HG03521 (cell line): ENCODE results near the gene DEAF1.

Experiments used
- ATAC-seq: cut with Tn5 transposase; IDR thresholded peaks from one replicate; pipeline ENCODE4 v1.9.1; 2021; ENCODE audit warnings: mild to moderate bottlenecking, moderate library complexity; ENCODE audit not compliant: unreplicated experiment

DEAF1 gene

DNA sequence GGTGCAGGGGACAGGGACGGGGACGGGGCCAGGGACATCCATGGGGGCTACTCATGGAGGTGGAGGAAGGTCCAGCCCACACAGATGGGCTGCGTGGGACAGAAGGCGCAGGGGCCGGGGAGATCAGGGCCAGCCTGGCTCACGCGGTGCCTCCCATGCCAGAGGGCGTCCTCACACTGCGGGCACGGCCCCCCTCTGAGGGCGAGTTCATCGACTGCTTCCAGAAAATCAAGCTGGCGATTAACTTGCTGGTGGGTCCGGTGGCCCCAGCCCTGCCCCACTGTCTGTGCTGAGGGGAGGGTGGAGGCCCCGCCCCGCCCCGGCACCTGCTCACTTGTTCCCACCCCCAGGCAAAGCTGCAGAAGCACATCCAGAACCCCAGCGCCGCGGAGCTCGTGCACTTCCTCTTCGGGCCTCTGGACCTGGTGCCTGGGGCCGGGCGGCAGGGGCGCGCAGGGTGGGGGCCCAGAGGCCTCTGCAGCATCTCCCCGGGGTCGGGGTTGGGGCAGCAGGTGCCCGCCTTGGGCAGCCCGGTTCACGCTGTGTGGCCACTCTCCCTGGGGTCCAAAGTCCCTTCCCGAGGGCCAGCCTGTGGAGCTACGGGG is 26.8 kb upstream of the DEAF1 start:
- no peak for ATAC-seq

DNA sequence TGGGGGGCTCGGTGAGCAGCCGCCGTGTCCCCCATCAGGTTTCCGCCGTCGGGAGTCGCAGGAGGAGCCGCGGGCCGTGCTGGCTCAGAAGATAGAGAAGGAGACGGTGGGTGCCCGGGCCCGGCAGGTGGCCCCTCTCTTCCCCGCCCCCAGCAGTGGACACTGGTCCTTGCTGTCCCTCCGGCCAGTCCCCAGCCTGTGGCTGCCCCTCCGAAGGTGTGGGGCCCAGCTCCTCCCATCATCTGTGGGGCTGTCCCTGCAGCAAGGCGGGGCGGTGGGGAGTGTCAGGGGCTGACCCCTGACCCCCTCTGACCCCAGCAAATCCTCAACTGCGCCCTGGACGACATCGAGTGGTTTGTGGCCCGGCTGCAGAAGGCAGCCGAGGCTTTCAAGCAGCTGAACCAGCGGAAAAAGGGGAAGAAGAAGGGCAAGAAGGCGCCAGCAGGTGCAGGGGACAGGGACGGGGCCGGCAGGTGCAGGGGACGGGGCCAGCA is 26.3 kb upstream of the DEAF1 start:
- ATAC-seq, result no peak

DNA sequence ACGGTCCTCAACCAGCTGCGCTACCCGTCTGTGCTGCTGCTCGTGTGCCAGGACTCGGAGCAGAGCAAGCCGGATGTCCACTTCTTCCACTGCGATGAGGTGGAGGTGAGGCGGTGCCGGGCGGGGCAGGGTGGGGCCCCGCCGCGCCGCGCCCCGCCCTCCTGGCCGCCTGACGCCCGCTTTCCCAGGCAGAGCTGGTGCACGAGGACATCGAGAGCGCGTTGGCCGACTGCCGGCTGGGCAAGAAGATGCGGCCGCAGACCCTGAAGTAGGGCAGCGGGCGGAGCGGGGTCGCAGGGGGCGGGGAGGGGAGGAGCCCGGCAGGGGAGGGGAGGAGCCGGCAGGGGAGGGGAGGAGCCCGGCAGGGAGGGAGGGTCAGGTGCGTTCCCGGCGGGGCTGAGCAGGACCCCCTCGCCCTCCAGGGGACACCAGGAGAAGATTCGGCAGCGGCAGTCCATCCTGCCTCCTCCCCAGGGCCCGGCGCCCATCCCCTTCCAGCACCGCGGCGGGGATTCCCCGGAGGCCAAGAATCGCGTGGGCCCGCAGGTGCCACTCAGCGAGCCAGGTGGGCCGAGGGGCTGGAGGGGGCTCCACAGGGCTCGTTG is 25.7 kb upstream of the DEAF1 start:
- no peak for ATAC-seq

DNA sequence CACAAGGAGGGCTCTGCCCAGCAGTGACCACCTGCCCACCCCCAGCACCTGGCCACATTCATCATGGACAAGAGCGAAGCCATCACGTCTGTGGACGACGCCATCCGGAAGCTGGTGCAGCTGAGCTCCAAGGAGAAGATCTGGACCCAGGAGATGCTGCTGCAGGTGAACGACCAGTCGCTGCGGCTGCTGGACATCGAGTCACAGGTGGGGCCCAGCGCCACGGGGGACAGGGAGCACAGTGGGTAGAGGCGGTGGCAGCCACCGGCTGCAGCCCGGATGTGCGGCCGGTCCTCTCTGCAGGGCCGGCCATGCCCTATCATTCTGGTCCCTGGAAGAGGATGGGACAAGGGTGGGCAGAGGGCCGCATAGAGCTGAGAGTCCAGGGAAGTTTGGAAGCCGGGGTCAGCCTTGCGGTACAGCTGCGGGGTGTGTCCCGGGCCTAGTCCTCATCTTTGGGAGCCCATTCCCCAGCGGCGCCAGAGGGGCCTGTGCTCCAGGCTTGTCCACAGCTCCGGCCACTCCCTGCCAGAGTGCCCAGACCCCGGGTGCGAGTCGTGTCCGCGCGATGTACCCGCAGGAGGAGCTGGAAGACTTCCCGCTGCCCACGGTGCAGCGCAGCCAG is 25.1 kb upstream of the DEAF1 start:
- no peak for ATAC-seq

DNA sequence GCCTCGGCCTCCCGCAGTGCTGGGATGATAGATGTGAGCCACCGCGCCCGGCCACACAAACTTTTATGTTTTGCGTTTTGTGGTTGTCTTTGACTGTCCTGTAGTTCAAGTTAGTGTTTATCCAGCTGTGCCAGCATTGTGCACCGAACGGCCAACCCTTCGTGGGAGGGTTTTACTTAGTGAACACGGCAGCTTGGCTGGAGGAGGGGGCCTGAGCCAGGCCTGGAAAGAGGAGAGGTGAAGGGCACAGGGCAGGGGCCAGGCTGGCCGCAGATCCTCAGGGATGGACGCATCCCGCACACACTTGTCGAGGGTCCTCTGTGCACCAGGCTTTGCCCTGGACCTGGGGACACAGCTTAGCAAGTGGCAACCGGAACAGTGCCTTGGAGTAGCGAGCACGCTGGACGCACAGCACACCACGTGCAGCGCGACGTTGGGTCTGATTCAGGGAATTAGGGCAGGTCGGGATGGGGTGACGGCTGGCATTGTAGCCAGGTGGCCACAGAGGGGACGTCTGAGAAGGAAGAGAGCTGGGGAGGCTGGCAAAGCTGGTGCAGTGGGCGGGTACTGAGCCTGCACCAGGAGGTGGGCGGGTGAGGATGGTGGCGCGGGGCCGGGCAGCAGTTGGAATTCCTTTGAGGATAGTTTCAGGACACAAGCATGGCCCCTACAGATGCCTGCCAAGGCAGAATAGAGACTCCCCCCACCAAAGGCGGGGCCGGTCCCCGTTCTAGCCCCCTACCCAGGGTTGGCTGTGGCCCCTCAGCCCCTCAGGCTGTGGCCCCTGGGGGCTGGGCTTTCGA is 24.4 kb upstream of the DEAF1 start:
- ATAC-seq, result no peak

DNA sequence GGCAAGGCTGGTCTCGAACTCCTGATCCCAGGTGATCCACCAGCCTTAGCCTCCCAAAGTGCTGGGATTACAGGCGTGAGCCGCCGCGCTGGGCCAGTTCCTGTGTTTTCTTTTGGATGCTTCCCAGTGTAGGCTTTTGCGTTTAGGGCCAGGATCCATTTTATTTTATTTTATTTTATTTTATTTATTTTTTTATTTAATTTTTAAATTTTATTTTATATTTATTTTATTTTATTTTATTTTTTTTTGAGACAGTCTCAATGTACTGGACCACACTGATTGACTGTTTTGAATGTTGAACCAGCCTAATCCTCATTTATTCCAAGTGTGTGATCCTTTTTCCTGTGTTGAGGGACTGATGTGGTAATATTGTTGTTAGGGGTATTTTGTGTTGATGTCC is 19.4 kb upstream of the DEAF1 start:
- ATAC-seq, result no peak

DNA sequence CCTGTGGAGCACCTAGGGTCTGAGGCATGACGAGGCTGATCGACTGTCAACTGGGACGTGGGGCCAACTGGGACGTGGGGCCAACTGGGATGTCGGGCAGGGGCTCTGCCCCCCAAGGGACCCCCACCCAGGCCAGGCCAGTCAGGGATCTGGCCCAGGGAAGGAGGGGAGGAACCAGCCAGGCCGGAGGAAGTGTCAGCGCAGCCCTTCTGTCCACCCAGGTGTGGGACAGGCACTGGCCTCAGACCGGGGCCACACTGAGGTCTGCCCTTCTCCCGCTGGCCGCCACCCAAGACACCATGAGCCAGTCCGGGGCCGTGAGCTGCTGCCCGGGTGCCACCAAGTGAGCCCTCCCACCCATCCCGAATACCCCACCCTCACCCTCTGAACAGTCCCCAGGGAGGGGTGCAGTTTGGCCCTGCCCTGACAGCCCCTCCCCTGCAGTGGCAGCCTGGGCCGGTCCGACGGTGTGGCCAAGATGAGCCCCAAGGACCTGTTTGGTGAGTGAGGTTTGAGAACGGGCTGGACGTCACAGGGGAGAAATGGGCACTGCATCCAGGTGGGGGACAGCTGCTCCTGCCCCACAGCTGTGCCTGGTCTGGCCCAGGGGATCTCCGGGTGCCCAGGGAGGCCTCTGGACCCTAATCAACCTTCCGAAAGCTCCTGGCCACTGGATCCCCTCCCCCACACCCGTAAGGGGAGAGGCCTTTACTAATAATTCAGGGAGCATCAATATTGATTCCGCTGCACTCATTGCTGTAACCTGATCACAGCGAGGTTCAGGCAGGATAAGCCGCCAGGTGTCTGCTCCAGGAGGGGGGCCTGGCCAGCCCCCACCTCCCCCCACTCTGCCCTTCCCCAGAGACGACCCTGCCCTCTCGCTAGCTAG is 14.3 kb upstream of the DEAF1 start:
- no peak for ATAC-seq

DNA sequence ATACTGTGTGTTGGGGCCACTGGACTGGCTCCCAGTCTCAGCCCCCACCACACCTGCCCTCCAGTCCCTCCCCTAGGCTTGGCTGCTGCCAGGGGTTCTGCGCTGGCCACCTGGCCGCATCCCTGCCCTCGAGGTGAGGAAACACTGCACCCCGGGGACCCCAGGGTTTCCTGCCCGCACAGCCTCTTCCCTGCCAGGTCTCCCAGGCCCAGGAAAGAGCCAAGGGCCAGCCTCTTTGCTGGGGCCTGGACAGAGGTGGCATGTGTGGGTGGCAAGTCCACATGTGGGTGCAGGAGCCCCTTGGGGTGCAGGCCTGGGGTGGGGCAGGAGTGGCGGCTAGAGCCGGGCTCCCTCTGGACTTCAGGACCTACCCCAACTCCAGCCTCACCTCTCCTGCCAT is 13.5 kb upstream of the DEAF1 start:
- ATAC-seq, result no peak

DNA sequence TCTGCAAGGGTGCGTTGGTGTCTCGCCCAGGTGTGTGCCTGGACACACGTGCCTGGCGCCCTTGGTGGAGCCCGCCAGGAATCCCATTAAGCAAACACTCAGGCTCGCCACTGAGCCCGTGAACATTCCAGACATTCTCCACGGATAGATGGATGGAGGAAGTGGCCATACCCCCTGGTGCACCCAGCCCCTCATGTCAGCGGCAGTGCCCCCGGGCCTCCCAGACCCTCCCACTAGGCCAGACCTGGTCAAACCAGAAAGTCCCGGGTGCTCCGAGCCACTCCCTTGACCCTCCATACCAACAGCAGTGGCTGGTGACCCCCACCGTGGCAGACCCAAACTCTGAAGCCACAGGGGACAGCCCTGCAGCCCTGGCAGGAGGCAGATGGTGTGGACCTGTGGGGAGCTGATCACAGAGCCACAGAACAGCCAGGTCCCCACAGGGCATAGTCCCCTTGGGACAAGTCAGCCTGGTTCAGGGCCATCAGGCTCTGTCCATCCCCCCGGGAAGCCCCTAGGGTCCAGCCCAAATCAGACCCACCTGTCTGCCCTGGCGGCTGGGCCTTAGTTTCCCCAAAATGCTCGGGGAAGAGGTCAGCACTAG is 12.9 kb upstream of the DEAF1 start:
- no peak for ATAC-seq

DNA sequence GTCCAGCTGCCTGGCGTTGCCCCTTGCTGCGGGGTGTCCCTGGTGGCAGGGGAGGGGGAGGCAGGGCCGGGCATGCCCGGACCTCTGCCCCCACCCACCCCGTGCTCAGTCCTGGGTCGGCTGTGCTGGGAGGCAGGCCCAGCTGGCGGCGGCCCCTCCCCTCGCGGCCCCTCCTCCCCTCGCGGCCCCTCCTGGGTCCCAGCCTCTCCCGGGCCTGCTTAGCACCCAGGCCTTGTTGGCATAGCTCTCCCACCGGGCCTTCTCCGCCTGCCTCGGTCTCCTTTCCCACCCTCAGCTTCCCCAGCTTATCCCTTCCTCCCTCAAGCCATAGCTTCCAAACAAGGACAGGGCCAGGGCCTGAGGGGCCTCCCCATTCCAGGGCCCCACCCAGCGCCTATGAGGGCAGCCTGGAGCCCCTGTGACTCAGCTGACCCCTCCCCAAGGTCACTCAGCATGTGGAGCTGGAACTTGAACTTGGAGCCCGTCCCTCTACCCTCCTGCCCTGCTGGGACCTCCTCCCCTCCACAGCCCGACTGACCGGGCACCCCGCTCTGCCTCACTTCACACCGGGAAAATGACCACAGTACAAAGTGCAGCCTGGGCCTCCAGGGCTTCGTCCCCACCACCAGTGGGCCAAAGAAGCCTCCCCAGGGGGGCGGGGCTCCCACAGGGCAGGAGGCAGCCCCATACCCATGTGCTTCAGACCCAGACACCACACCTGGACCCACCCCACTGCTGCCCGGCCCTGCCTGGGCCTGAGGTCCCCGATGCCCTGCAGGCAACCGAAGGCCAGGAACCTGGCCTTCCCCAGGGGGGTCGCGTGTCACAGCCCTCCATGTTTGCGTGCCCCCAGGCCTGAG is 12.2 kb upstream of the DEAF1 start:
- ATAC-seq, result no peak

DNA sequence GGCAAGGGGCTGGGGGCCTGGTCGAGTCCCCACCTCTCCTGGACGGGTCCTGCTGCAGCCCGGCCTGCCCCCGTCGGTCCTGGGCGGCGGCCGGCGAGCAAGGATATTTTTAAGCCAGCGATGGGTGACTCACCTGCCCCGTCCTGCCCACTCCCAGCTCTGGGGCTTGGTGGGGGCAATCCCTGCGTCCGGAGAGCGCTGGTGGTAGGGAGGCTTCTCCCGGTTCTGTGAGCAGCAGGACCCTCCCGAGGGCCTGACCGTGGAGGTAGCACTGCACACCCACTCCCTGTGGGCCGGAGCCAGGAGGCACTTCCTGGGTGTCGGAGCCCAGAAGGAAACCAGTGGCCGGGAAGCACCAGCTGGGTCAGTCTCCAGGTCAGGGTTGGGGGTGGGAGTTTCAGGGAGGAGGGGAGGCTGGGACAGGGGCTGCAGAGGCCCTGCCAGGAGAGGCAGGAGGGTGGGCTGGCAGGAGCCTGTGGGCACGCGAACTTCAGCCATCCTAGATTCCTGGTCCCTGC is 11.5 kb upstream of the DEAF1 start:
- ATAC-seq, result no peak

DNA sequence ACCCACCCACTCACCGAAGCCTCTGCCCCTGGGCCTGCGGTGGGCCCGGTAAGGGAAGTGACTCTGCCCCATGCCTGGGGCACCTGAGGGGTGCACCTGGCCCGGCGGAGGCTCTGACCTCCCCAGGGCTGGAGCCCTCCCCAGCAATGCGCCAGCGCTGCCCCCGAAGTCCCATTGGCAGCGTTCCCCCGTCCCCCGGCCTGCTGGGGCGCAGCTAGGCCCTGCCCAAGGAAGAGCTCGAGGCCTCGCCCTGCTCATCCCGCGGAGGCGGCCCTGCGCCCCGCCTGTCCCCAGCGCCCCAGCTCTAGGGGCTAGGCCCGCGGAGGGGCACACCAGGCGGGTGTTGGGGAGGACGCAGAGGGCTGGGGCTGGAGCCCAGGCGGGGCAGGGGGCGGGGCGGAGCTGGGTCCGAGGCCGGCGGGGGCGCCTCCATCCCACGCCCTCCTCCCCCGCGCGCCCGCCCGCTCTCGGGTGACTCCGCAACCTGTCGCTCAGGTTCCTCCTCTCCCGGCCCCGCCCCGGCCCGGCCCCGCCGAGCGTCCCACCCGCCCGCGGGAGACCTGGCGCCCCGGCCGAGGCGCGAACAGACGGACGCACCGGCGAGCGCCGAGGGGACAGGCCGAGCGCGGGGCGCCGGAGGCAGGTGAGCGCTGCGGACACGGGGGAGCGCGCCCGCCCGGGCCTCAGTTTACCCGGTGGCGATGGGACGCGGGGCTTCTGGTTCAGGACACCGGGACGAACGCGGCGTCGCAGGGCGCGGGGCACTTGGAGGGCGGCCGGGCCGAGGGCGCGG is 10.8 kb upstream of the DEAF1 start, which contains the start of gene EPS8L2:
Gene EPS8L2, plus strand, starts transcription at position 586 of the 793 bp plus-strand sequence. CDS start 3,177 bp downstream, outside the sequence.
- ATAC-seq, result no peak

DNA sequence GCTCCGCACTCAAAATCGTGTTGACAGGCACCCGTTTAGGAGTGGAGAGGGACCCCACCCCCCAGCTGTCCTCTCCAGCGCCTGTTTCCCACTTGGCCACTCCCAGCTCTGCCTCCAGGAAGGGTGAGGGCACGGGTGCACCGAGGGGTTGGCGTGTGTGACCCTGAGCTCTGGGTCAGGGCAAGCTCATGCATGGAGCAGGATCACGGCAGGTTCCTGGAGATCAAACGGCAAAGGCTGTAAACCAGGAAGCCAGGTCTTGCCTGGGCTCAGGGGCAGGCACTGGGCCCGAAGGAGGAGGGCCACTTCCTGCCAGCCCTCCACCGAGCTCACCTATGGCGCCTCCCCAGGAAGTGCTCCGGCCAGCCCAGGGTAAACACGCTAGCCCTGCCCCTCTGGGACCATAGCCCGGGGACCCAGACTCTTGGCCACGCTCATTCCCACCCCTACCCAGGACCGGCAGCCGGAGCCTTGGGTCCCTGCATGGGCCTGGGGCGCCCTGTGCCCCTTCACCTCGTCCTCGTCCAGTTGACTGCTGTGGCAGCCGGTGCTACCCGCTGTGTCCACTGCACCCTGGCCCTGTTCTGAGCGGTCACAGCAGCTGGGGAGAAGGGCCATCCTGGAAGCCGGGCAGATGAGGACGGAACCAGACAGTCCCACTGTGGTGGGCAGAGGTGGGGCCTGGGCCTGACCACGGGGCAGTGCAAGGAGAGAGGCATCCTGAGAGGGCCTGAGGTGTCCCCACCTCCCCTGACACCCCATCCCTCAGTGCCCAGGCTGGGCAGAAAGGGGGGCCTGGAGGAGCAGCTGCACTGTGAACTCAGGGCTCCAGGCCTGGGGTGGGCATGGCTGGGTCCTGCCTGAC is 10.0 kb upstream of the DEAF1 start:
- no peak for ATAC-seq

DNA sequence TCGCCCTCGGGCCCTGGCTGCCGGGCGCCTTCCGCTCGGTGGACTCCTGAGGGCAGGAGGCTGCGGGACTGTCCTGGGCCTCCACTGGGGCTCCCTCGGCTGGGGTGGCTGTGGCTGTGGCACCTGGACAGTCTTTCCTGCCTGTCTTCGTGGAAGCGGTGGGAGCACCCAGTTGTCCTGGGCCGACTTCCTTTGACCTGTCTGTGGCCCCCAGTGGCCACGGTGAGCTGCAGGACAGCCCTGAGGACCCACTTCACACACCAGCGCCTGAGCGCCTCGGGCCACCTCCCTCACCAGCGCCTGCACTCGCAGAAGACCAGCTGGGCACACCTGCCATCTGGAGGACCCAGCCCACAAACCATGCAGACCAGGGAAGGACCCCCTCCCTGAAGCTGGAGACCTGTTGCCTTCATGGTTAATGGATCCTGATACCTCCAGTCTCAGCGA is 9.2 kb upstream of the DEAF1 start:
- ATAC-seq, result no peak

DNA sequence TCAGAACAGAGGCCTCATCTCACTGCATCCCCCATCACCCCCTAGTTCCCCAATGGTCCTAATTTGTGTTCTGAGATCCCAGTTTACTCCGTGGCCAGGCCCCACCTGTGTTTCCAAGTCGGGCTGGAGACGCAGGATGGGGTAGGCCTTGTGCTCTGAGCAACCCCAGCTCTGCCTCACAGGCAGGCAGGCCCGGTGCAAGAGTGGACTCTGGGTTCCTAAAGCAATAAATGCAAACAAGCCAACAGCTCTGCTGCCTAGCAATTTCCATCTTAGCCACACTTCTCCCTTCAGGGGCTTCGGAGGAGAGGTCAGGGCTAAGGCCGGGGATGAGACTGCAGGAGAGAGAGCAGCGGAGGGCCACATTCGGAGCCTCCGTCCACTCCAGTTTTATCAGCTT is 8.5 kb upstream of the DEAF1 start:
- no peak for ATAC-seq

DNA sequence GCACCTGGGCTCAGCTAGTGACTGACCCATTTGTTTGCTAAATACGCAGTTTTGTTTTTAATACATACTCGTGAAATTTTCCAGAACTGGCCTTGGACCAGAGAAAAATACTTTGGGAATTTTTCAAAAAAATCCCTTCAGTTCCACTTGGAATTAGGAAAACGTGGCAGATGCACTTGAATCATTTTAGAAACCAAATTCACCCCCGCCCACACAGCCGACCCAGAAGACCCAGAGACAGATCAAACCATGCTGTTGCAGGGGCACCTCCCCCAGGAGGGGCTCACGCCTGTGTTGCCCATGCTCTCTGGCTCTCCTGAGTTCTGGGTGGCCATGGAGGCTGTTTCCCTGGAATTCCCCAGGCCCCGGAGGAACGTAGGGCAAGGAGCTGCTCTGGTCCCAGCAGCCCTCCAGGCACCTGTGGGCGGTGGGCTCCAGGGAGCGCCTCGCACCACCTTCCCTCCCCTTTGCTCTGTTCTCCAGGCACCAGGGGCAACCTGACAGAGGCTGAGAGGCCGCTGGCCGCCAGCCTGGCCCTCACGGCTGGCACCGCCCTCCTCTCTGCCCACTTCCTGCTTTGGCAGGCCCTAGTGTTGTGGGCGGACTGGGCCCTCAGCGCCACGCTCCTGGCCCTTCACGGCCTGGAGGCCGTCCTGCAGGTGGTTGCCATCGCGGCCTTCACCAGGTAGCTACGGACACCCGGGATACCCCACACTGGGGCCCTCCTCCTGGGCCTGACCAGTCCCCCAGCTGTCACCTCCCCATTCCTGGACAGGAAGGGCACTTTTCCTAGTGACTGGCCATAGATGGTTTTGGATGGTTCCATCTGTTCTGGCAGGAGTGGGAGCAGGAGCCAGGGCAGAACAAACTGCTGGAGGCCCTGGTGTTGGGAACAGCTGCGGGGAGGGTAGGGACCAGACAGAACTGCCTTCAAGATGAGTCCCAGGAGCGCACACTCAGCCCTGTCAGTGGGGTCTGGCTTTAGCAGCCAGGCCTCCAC is 7.7 kb upstream of the DEAF1 start:
- ATAC-seq, result no peak
